A204.1 (cell line): Measurements from ENCODE around the gene ANKRD36.
"Not testable (repeated sequence)": the region's sequence is repeated elsewhere in the genome, so short reads cannot be mapped to it uniquely, and the experiment has no call there.

Experiments
- FAIRE-seq: peaks from 2 replicates; lab custom pipeline; 2012; peaks lifted over from hg19 to GRCh38; lab: Jason Lieb, UNC

Gene ANKRD36

GRCh38 chr2:97293687-97294086 lies 180.7 kb downstream of the ANKRD36 start:
- FAIRE-seq: not testable (repeated sequence)
